Duodenal mucosa (tissue), 2 donors: Measurements from ENCODE around the gene SFTPD.
"Not testable (repeated sequence)": the region's sequence is repeated elsewhere in the genome, so short reads cannot be mapped to it uniquely, and the experiment has no call there.

Experiments used
- H3K27ac ChIP-seq: one replicate; pipeline ENCODE4 v1.7.0; 2013; ENCODE audit warnings: low read depth, low read length
- H3K27me3 ChIP-seq, 2 donors: one replicate each; pipeline ENCODE4 v1.7.0; 2013; ENCODE audit warnings: low read length in 2 of 2, control low read depth in 1 of 2; ENCODE audit not compliant: insufficient read depth in 2 of 2, control insufficient read depth in 1 of 2
- H3K36me3 ChIP-seq, 2 donors: one replicate each; pipeline ENCODE4 v1.7.0; 2013; ENCODE audit warnings: low read length in 2 of 2, control low read depth in 1 of 2; ENCODE audit not compliant: insufficient read depth in 2 of 2, control insufficient read depth in 1 of 2
- H3K4me1 ChIP-seq, 2 donors: one replicate each; pipeline ENCODE4 v1.7.0; 2013; ENCODE audit warnings: low read length in 2 of 2, control low read depth in 1 of 2; ENCODE audit not compliant: insufficient read depth in 2 of 2, control insufficient read depth in 1 of 2
- H3K4me3 ChIP-seq, 2 donors: one replicate each; pipeline ENCODE4 v1.7.0; 2013; ENCODE audit warnings: low read length in 2 of 2, low read depth in 1 of 2
- H3K9ac ChIP-seq, 2 donors: one replicate each; pipeline ENCODE4 v1.7.0; 2013; ENCODE audit warnings: low read length in 2 of 2, low read depth in 1 of 2
- H3K9me3 ChIP-seq, 2 donors: one replicate each; pipeline ENCODE4 v1.7.0; 2013; ENCODE audit warnings: low read length in 2 of 2, control low read depth in 1 of 2; ENCODE audit not compliant: control insufficient read depth in 1 of 2

Gene SFTPD

GRCh38 chr10:79904671-79905321 is 44.1 kb downstream of the SFTPD start:
- Histone ChIP-seq H3K9ac (peak overlapping the region in 1 of 2 donors; percentile 43), H3K4me1 (peaks cover 0 to 4% of the 10 kb centered on the region in 2 donors), H3K9me3 (no peaks in the 10 kb centered on the region), H3K4me3 (peak overlapping the region; percentile 66 to 80), H3K27me3 (peaks cover 5% of the 10 kb centered on the region in 2 donors), H3K36me3 (no peaks in the 10 kb centered on the region), H3K27ac (no peak overlapping the region)

GRCh38 chr10:79901571-79901970 is 47.3 kb downstream of the SFTPD start:
- H3K27me3 ChIP-seq, H3K36me3 ChIP-seq, H3K27ac ChIP-seq, H3K4me1 ChIP-seq, H3K4me3 ChIP-seq, H3K9ac ChIP-seq, H3K9me3 ChIP-seq: not testable (repeated sequence)

- no peak overlapping the region for H3K9ac ChIP-seq
- H3K27me3 ChIP-seq: no peaks in the 10 kb centered on the region
- H3K4me3 ChIP-seq: no peak overlapping the region
- no peaks in the 10 kb centered on the region for H3K9me3 ChIP-seq
- no peaks in the 10 kb centered on the region for H3K36me3 ChIP-seq
- H3K4me1 ChIP-seq: no peaks in the 10 kb centered on the region
- no peak overlapping the region for H3K27ac ChIP-seq
Observed at GRCh38 chr10:79898597-79899325, 50.1 kb downstream of the SFTPD start.

GRCh38 chr10:79892896-79893295 is 56.0 kb downstream of the SFTPD start:
- not testable (repeated sequence) for H3K27ac ChIP-seq, H3K27me3 ChIP-seq, H3K9ac ChIP-seq, H3K36me3 ChIP-seq, H3K4me3 ChIP-seq, H3K4me1 ChIP-seq, H3K9me3 ChIP-seq

- Histone ChIP-seq H3K9me3 (no peaks in the 10 kb centered on the region), H3K4me3 (no peak overlapping the region), H3K36me3 (no peaks in the 10 kb centered on the region), H3K27me3 (no peaks in the 10 kb centered on the region), H3K9ac (no peak overlapping the region), H3K27ac (no peak overlapping the region), H3K4me1 (no peaks in the 10 kb centered on the region)
Observed at GRCh38 chr10:79890469-79890868, 58.4 kb downstream of the SFTPD start.

- not testable (repeated sequence) for H3K4me1 ChIP-seq, H3K27ac ChIP-seq, H3K9ac ChIP-seq, H3K4me3 ChIP-seq, H3K9me3 ChIP-seq, H3K27me3 ChIP-seq, H3K36me3 ChIP-seq
Observed at GRCh38 chr10:79888984-79889383, 59.9 kb downstream of the SFTPD start.
